H7 (cell line): ENCODE measurements around the gene TGFB3. TPM values are rescaled to one million over a fixed set of nuclear protein-coding genes. Genes with fewer than 3 reads are reported as not detected.

Experiments
- DNase-seq: peaks from one replicate; pipeline ENCODE4 v3.0.0; 2012
- H3K27me3 ChIP-seq: 2 replicates; pipeline ENCODE4 v1.6.0; 2011; ENCODE audit warnings: mild to moderate bottlenecking, low read length; ENCODE audit not compliant: control insufficient read depth, insufficient read depth
- H3K36me3 ChIP-seq: replicated peaks from 2 replicates; pipeline ENCODE4 v1.5.1; 2011; ENCODE audit warnings: low read length; ENCODE audit not compliant: control insufficient read depth, insufficient read depth
- H3K4me3 ChIP-seq: 2 replicates; pipeline ENCODE4 v1.5.1; 2011; ENCODE audit warnings: low read depth, mild to moderate bottlenecking, control low read depth, low read length, moderate library complexity; ENCODE audit not compliant: insufficient read depth
- total RNA-seq: library from RNA; depleted of rRNA; stranded (reverse); fragments of >200 nt; shearing (Covaris generic); gene quantifications from 2 replicates; pipeline ENCODE4 v1.2.3, GENCODE V29; 2014

The TGFB3 gene
- total RNA-seq, 1 experiment from 2014 or later = 0.97 TPM

DNA sequence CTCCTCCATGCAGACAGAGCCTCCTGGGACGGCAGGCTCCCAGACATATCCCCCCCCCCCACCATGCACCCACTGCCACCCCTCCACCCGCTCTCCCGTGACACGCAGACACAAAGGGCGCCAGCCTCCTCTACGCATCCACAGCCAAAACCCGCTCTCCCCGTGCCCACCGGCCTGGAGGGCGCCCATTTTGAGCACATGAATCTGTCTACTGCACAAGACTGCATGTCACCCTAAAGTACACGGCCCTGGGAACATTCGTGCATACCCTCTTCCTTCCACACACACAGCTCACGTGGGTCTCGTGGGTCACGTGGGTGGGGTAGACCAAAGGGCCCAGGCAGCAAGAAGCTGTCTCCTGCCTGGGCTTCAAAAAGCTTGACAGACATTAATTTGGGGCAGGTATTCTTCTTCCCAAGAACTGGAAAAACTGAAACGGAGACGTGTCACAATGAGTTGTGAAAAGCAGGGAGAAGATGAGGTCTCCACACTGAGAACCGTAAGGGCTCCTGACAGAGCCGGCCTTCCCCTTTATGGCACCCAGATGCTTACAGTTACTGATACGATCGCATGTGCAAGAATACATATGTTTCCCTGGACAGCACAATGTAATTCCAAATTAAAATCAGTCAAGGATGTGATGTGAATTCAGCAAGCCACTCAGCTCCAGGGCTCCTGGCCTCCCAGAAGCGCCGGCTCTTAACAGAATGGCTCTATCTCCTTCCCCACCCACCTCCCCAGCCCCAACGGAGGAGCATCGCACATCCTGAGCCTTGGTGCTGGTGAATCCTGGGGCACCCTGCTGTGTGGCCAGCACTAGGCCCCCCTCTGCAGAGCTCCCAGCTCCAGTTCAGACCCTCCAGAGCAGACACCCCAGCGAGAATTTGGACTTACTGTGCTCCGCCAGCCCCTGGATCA is 1.9 kb downstream of the TGFB3 start:
- no peak overlapping the region for H3K4me3 ChIP-seq
- DNase-seq = peak; percentile 48
- peaks cover 14% of the 10 kb centered on the region for H3K27me3 ChIP-seq
- no peaks in the 10 kb centered on the region for H3K36me3 ChIP-seq

DNA sequence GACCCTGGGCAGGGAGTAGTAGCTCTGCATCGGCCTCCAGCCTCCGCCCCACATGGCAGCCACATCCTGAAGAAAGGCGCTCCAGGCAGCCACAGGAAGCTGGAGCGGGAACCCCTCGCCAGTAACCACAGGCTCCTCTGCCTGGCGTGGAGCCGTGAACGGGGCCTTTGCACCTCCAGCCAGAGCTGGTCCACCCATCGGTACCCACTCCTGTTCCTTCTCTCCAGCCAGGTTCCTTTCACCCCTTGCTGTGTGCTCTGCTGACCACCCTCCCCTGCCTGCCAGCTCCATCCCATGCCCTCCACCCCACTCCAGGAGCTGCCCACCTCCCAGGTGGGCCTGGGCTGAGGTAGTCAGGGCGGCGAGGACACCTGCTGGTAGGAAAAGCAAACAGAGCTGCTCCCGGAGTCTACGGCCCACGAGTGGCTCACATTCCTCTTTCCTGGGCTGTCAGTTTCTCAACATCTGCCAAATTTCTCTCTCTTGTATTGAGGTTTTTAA is 2.7 kb downstream of the TGFB3 start:
- Histone ChIP-seq H3K36me3 (no peaks in the 10 kb centered on the region), H3K4me3 (no peak overlapping the region), H3K27me3 (peaks cover 11% of the 10 kb centered on the region)
- peak; percentile 90 for DNase-seq

- H3K27me3 ChIP-seq = peaks cover 4% of the 10 kb centered on the region
- no peaks in the 10 kb centered on the region for H3K36me3 ChIP-seq
- DNase-seq = peak; percentile 50
These were observed 3.5 kb downstream of the TGFB3 start for GRCh38 chr14:75978249-75978731.

DNA sequence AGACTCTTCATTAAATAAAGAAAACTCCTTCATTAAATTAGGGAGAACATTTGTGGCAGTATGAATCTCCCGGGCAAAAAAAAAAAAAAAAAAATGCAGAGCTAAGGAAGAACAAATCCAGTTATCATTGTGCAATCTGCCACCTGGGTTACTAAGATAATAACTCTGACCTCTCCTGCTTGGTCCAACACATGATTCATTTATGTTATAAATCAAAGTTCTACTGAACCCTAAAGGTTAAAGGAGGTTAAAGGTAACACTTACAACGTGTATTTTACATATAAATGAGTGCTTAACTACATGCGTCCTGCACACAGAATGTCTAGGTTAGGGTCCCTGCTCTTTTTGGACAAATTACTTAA is 4.2 kb downstream of the TGFB3 start:
- no peak for DNase-seq
- Histone ChIP-seq H3K36me3 (no peaks in the 10 kb centered on the region), H3K4me3 (no peak overlapping the region), H3K27me3 (no peaks in the 10 kb centered on the region; the same call in 1 of the 2 replicates)

More at GRCh38 chr14:75978249-75978731, 3.5 kb downstream of the TGFB3 start:
- no peak overlapping the region for H3K4me3 ChIP-seq

- Histone ChIP-seq H3K4me3 (no peak overlapping the region), H3K27me3 (no peaks in the 10 kb centered on the region), H3K36me3 (no peaks in the 10 kb centered on the region)
- peak; percentile 68 for DNase-seq
These were observed 4.8 kb downstream of the TGFB3 start for GRCh38 chr14:75976826-75977581.

DNA sequence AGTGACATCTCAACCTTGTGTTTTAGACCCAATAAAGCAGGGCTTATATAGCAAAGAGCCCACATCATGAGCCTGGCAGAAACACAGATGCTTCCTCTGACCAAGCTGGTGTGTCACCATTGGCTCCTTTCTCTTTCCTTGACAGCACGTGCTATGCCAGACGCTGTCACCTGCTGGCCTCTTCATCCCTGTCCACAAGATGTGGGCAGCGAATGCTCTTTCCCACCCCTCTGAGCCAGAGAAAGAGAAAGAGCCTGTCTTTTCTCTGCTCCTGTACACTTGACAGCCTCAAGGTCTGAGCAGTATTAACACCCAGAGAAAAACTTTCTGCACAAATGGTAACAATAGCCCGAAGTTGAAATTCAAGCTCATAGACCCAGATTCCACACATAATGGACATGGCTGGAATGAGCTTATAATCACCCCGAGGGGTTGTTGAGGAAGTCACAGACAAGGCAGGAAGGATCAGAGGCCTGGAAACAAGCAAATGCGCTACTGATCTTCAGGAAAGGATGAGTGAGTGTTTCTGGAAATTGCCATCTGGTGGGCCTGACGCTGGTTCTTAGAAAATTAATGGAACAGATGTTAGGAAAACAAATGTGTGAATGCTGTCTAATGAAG is 8.9 kb downstream of the TGFB3 start:
- no peaks in the 10 kb centered on the region for H3K27me3 ChIP-seq
- no peak for DNase-seq
- no peaks in the 10 kb centered on the region for H3K36me3 ChIP-seq
- H3K4me3 ChIP-seq = no peak overlapping the region

DNA sequence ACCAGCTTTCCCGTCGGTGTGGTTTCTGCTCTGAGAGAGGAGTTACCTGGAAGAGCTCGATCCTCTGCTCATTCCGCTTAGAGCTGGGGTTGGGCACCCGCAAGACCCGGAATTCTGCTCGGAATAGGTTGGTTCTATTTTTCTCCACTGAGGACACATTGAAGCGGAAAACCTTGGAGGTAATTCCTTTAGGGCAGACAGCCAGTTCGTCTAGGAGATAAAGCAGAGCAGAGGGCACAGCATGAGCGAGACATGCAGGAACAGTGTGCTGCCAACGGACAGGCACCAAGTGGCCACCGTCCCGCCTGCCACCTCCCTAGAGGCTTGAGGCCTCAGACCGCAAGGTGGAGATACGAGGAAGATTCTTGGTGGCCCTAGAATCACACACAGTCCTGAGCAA is 10.3 kb downstream of the TGFB3 start:
- no peak overlapping the region for H3K4me3 ChIP-seq
- no peak for DNase-seq
- H3K27me3 ChIP-seq = no peaks in the 10 kb centered on the region
- no peaks in the 10 kb centered on the region for H3K36me3 ChIP-seq

DNA sequence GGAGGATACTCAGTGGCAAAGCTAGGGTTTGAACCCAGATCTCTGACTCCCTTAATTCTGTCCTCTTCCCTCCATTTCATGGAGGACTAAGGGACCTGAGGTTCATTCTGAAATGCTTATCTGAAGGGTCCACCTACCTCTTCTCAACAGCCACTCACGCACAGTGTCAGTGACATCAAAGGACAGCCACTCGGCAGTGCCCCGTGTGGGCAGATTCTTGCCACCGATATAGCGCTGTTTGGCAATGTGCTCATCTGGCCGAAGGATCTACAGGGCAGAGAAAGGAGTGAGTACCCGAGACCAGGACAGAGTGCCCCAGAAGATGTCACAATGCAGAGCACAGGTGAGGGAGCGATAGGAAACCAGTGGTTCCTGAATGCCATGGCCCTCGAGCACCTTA is 10.8 kb downstream of the TGFB3 start:
- no peaks in the 10 kb centered on the region for H3K36me3 ChIP-seq
- no peaks in the 10 kb centered on the region for H3K27me3 ChIP-seq
- H3K4me3 ChIP-seq = no peak overlapping the region
- DNase-seq = no peak

- no peak for DNase-seq
- H3K4me3 ChIP-seq = no peak overlapping the region
- no peaks in the 10 kb centered on the region for H3K27me3 ChIP-seq
- no peaks in the 10 kb centered on the region for H3K36me3 ChIP-seq
These were observed 11.9 kb downstream of the TGFB3 start for GRCh38 chr14:75969891-75970290.

GRCh38 chr14:75969126-75969525 is 12.7 kb downstream of the TGFB3 start:
- no peak for DNase-seq
- no peaks in the 10 kb centered on the region for H3K27me3 ChIP-seq
- no peak overlapping the region for H3K4me3 ChIP-seq
- H3K36me3 ChIP-seq = no peaks in the 10 kb centered on the region

- no peak for DNase-seq
- Histone ChIP-seq H3K36me3 (no peaks in the 10 kb centered on the region), H3K4me3 (no peak overlapping the region), H3K27me3 (no peaks in the 10 kb centered on the region)
These were observed 13.3 kb downstream of the TGFB3 start for GRCh38 chr14:75968456-75968855.

DNA sequence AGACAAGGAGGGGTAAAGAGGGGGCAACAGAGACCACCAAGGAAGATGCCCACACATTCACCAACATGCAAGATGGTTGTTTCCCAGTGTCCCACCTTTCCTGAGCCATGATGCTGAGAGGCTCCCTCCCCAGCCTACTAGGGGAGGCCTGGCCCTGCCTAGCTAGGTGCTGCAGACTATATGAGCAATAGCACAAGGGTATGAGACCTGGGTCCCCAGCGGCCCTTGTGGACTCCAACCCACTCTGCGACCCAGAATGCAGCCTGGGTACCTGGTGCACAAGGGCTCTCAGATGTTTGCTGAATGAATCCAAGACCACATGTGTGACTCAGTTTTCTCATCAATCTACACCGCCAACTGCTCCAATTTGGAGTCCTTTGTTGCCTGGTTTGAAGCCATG is 13.9 kb downstream of the TGFB3 start:
- DNase-seq = no peak
- no peaks in the 10 kb centered on the region for H3K27me3 ChIP-seq
- H3K36me3 ChIP-seq = no peaks in the 10 kb centered on the region
- H3K4me3 ChIP-seq = no peak overlapping the region

DNA sequence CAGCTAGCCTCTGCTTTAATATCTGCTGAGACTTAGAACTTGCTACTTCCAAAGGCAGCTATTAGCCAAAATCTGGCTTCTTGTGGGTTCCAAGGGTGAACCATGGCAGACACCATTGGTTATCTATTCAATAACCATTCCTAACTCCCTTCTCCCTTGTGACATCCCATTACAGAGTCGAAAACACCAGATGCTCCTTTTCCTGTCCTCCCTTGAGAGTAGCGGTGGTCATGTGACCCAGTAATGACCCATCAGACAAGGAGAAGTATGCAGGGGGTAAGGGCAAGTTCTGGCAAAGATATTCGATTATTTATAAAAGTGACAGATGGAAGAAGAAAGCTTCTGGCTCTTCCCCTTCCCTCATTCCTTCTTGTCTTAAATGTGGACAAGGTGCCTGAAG is 20.1 kb downstream of the TGFB3 start:
- no peaks in the 10 kb centered on the region for H3K27me3 ChIP-seq
- DNase-seq = no peak
- H3K36me3 ChIP-seq = no peaks in the 10 kb centered on the region
- no peak overlapping the region for H3K4me3 ChIP-seq

DNA sequence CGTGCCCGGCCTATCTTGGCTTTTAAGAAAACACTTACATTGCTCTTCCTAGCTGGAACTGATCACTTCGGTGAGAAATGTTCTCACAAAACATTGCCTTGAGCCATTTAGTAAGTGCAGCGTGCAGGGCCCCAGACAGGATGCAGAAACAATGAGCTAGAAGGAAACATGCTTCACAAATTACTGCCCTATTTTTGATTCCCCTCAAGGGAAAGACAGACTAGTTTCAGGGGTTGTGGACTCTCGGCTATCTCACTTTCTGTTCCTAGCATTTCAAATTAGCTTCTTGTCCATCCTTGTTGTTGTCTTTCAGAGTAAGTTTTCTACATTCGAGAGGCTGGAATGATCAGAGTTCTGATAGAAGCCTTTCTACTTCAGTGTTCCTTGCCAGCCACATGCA is 21.6 kb downstream of the TGFB3 start:
- no peaks in the 10 kb centered on the region for H3K36me3 ChIP-seq
- no peaks in the 10 kb centered on the region for H3K27me3 ChIP-seq
- H3K4me3 ChIP-seq = no peak overlapping the region
- DNase-seq = no peak
